GM10248 (cell line): ENCODE measurements around the gene MARCHF9.
A peak's percentile ranks its signal among the peaks of the same experiment; 100 is the strongest.

ENCODE experiments used
- CTCF ChIA-PET: fragments of 300-600 bp; sonication (Branson Sonifier 250); formaldehyde crosslinking; extraction: SDS; loops from one replicate; lab custom pipeline; 2021; ENCODE audit warnings: antibody characterized with exemption; lab: Yijun Ruan, JAX
- POLR2A ChIA-PET: fragments of 350-650 bp; sonication (Branson Sonifier 250); formaldehyde crosslinking; extraction: SDS; loops from one replicate; lab custom pipeline; 2020; ENCODE audit warnings: antibody characterized with exemption; lab: Yijun Ruan, JAX
- DNase-seq: peaks from one replicate; pipeline ENCODE4 v3.0.0; 2012; ENCODE audit errors: extremely low spot score
- CTCF ChIP-seq: IDR thresholded peaks from 2 replicates; pipeline ENCODE4 v1.5.1; 2012; ENCODE audit warnings: mild to moderate bottlenecking, low read depth; ENCODE audit errors: extremely low read depth, missing control alignments, control extremely low read depth

MARCHF9 gene

DNA sequence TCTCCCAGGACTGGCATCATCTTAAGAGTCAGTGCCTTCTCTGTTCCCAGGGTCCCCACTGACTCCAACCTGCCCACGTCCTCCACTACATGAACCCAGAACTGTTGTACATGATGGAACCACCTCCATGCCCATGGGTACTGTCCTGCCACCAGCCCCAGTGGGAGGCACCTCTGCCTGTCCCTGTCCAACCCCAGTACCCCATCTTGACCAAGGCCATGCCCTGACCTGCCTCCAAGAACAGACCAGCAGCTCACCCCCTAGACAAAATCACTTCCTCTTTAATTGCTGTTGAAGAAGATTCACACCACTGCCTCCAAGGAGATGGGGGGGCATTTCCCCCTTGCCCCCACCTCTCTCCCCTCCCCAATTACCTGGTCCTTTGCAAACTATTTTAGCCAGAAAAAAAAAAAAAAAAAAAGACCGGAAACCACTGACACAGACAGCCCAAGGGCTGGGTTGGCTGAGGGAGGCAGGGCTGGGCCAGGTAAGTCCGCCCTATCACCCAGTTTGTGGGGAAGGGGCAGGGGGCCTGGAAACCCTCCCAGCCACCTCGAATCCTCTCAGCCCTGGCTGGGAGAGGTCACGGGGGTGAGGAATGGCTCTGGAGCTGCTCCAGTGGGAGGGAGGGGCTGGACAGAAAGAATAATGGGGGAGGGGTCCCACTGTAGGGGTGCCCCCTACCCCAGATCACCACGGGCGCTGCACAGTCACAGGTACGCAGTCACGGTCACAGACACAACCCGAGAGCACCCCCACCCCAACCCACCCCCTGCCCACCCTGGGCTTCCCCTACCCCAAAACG is 29.8 kb upstream of the MARCHF9 start:
- ChIA-PET POLR2A (interaction anchor here (0.7 kb wide), 1 partner anchor 1006 kb away, joined by 5 read pairs; no protein-coding TSS in a partner anchor), CTCF (interaction anchor here (0.9 to 3.0 kb wide), 4 partner anchors 14 to 140 kb away, joined by 3 to 13 read pairs (median 3); partner anchors contain the start of gene OS9)
- TF ChIP-seq CTCF, result no peak
- peak; percentile 13 for DNase-seq

- CTCF ChIA-PET, result interaction anchor here (0.9 to 3.0 kb wide), 7 partner anchors 9 to 140 kb away, joined by 3 to 13 read pairs (median 4); partner anchors contain the start of gene OS9
- POLR2A ChIA-PET, result no interaction called here
- TF ChIP-seq CTCF, result no peak
- peak; percentile 13 for DNase-seq
Measured at GRCh38 chr12:57725851-57726150, 29.1 kb upstream of the MARCHF9 start.

DNA sequence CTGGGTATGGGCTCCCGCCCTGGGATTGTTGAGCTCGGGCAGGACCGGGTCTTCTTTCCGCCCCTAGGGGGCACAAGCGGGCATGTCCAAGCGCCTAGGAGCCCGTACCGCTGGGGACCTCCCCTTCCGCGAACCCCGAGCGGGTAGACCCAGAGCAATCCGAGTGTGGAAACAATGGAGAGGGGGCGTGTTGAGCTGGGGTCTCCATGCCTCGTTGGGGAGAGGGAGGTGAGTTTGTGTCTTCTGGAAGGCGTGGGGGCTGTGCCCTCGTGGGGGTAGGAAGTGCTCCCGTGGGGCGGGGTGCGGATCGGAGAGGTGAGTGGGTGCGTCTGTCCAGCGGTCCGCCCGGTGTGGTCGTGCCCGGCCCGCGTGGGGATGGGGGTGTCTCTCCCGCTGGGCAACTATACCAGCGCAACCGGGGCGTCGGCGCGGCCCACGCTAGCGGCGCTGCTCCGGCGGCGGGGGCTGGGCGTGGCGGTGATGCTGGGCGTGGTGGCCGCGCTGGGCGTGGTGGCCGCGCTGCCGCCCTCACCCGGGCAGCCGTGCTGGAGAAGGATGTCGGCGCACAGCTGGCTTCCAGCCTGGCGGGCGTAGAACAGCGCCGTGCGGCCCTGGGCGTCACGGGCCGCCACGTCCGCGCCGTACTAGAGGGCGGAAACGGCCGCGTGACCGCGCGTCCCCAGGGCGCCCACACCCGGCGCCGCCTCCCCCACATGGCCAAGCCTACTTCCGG is 28.6 kb upstream of the MARCHF9 start:
- ChIA-PET POLR2A (no interaction called here), CTCF (interaction anchor here (0.7 to 3.0 kb wide), 7 partner anchors 9 to 33 kb away, joined by 3 to 13 read pairs (median 4); partner anchors contain the start of gene OS9)
- peak; percentile 16 for DNase-seq
- TF ChIP-seq CTCF, result peak; percentile 39

- ChIA-PET POLR2A (no interaction called here), CTCF (interaction anchor here (1.2 to 1.9 kb wide), 3 partner anchors 8 to 14 kb away, joined by 4 to 5 read pairs (median 5); no protein-coding TSS in a partner anchor)
- DNase-seq, result peak; percentile 11
- TF ChIP-seq CTCF, result no peak
Measured at GRCh38 chr12:57726884-57727757, 27.8 kb upstream of the MARCHF9 start.

GRCh38 chr12:57727758-57728395 is 27.0 kb upstream of the MARCHF9 start:
- peak; percentile 7 for DNase-seq
- POLR2A ChIA-PET, result no interaction called here
- no peak for TF ChIP-seq CTCF
- CTCF ChIA-PET, result interaction anchor here (1.9 kb wide), 1 partner anchor 13 kb away, joined by 4 read pairs; no protein-coding TSS in a partner anchor
